GM12872 (cell line): ENCODE measurements around the gene ALG6.

Experiments used
- CTCF ChIP-seq: IDR thresholded peaks from 3 replicates; pipeline ENCODE4 v1.5.1; 2011; ENCODE audit warnings: low read depth, mild to moderate bottlenecking, low read length, moderate library complexity; ENCODE audit not compliant: insufficient read depth

The ALG6 gene

GRCh38 chr1:63461661-63462230, 94.3 kb downstream of the ALG6 start:
- TF ChIP-seq CTCF = no peak

- TF ChIP-seq CTCF = no peak
Measured at GRCh38 chr1:63463248-63463647, 95.8 kb downstream of the ALG6 start.

- no peak for TF ChIP-seq CTCF
Measured at GRCh38 chr1:63466181-63466580, 98.8 kb downstream of the ALG6 start.

GRCh38 chr1:63466759-63467158, 99.3 kb downstream of the ALG6 start:
- no peak for TF ChIP-seq CTCF

- no peak for TF ChIP-seq CTCF
Measured at GRCh38 chr1:63475761-63476160, 108.3 kb downstream of the ALG6 start.

GRCh38 chr1:63480057-63480456, 112.6 kb downstream of the ALG6 start:
- TF ChIP-seq CTCF = no peak

GRCh38 chr1:63486629-63487028, 119.2 kb downstream of the ALG6 start:
- no peak for TF ChIP-seq CTCF
